IMR-90 (cell line): ENCODE data around the gene DAD1. TPM values are rescaled to one million over a fixed set of nuclear protein-coding genes. Genes with fewer than 3 reads are reported as not detected.
A peak's percentile ranks its signal among the peaks of the same experiment; 100 is the strongest.

Source experiments
- ATAC-seq: fragments of 200-7000 bp; cut with Tn5 transposase; 2 replicates; pipeline ENCODE4 v1.9.1; 2020; ENCODE audit warnings: low read depth, mild to moderate bottlenecking, moderate library complexity
- BruUV-seq: library from RNA; stranded (reverse); fragments of 400-500 nt; replicated peaks from 2 replicates; lab custom pipeline; 2021; lab: Mats Ljungman, UMichigan
- CTCF ChIA-PET: fragments of 300-600 bp; formaldehyde crosslinking; extraction: SDS; loops from one replicate; lab custom pipeline; 2021; ENCODE audit warnings: antibody characterized with exemption; lab: Yijun Ruan, JAX
- POLR2A ChIA-PET: fragments of 300-600 bp; sonication (Branson Sonifier 250); formaldehyde crosslinking; loops from one replicate; lab custom pipeline; 2022; ENCODE audit warnings: antibody characterized with exemption; ENCODE audit not compliant: unreplicated experiment; lab: Charles Lee
- DNase-seq: peaks from one replicate; pipeline ENCODE4 v3.0.0; 2013
- H2AFZ ChIP-seq: replicated peaks from 2 replicates; pipeline ENCODE3; 2013; ENCODE audit warnings: low read length, mild to moderate bottlenecking; ENCODE audit not compliant: poor library complexity
- H2AK5ac ChIP-seq: 2 replicates; pipeline ENCODE4 v1.6.1; 2013; ENCODE audit warnings: low read depth, low read length, inconsistent platforms
- H2AK9ac ChIP-seq: replicated peaks from 2 replicates; pipeline ENCODE3; 2013; ENCODE audit warnings: mild to moderate bottlenecking, low read depth, low read length, moderate library complexity; ENCODE audit not compliant: poor library complexity
- H2BK120ac ChIP-seq: 2 replicates; pipeline ENCODE4 v1.6.1; 2013; ENCODE audit warnings: low read depth, low read length, inconsistent platforms
- H2BK15ac ChIP-seq: 3 replicates; pipeline ENCODE4 v1.6.1; 2013; ENCODE audit warnings: low read depth, low read length, inconsistent platforms
- H2BK20ac ChIP-seq: 2 replicates; pipeline ENCODE4 v1.6.1; 2013; ENCODE audit warnings: low read depth, mild to moderate bottlenecking, inconsistent platforms, low read length, moderate library complexity
- H2BK5ac ChIP-seq: 2 replicates; pipeline ENCODE4 v1.6.1; 2013; ENCODE audit warnings: mild to moderate bottlenecking, low read depth, low read length, inconsistent platforms; ENCODE audit not compliant: poor library complexity, severe bottlenecking
- H3K14ac ChIP-seq: replicated peaks from 2 replicates; pipeline ENCODE4 v1.6.1; 2013; ENCODE audit warnings: low read depth, low read length, inconsistent platforms
- H3K18ac ChIP-seq: 2 replicates; pipeline ENCODE4 v1.6.1; 2013; ENCODE audit warnings: low read depth, low read length, control low read depth
- H3K23ac ChIP-seq: 2 replicates; pipeline ENCODE4 v1.6.1; 2013; ENCODE audit warnings: low read depth, low read length, inconsistent platforms
- H3K27ac ChIP-seq: 2 replicates; pipeline ENCODE4 v1.5.1; 2013; ENCODE audit warnings: mild to moderate bottlenecking, control low read depth, low read length; ENCODE audit not compliant: insufficient read depth
- H3K27me3 ChIP-seq: 2 replicates; pipeline ENCODE4 v1.6.1; 2013; ENCODE audit warnings: low read length; ENCODE audit not compliant: control insufficient read depth, insufficient read depth
- H3K36me3 ChIP-seq: 2 replicates; pipeline ENCODE4 v1.6.1; 2013; ENCODE audit warnings: low read length, mixed read lengths; ENCODE audit not compliant: control insufficient read depth, insufficient read depth
- H3K4ac ChIP-seq: 2 replicates; pipeline ENCODE4 v1.6.1; 2013; ENCODE audit warnings: low read depth, low read length, inconsistent platforms
- H3K4me1 ChIP-seq: 2 replicates; pipeline ENCODE4 v1.6.1; 2013; ENCODE audit warnings: low read length, mixed read lengths; ENCODE audit not compliant: control insufficient read depth, insufficient read depth
- H3K4me2 ChIP-seq: 2 replicates; pipeline ENCODE4 v1.6.1; 2013; ENCODE audit warnings: low read depth, mild to moderate bottlenecking, control low read depth, low read length, moderate library complexity
- H3K4me3 ChIP-seq: 2 replicates; pipeline ENCODE4 v1.5.1; 2013; ENCODE audit warnings: low read depth, mild to moderate bottlenecking, control low read depth, low read length, moderate library complexity; ENCODE audit not compliant: insufficient read depth
- H3K56ac ChIP-seq: 2 replicates; pipeline ENCODE4 v1.6.1; 2013; ENCODE audit warnings: low read length, inconsistent platforms; ENCODE audit not compliant: insufficient read depth; ENCODE audit errors: extremely low read depth
- H3K79me1 ChIP-seq, 2 experiments: 2 replicates each; pipeline ENCODE4 v1.6.1; 2013; ENCODE audit warnings: low read length in 2 of 2, inconsistent platforms in 1 of 2, low read depth in 1 of 2
- H3K9ac ChIP-seq: 2 replicates; pipeline ENCODE4 v1.6.1; 2013; ENCODE audit warnings: low read depth, low read length, control low read depth
- H3K9me1 ChIP-seq: 2 replicates; pipeline ENCODE4 v1.6.1; 2013; ENCODE audit warnings: low read length, inconsistent platforms; ENCODE audit not compliant: insufficient read depth
- H3K9me3 ChIP-seq: 2 replicates; pipeline ENCODE4 v1.6.1; 2013; ENCODE audit warnings: low read length; ENCODE audit not compliant: control insufficient read depth, insufficient read depth
- H4K20me1 ChIP-seq: 2 replicates; pipeline ENCODE4 v1.6.1; 2013; ENCODE audit warnings: low read length, inconsistent platforms; ENCODE audit not compliant: insufficient read depth
- H4K5ac ChIP-seq: 2 replicates; pipeline ENCODE4 v1.6.1; 2013; ENCODE audit warnings: mild to moderate bottlenecking, low read depth, low read length, control low read depth
- H4K8ac ChIP-seq, 2 experiments: 2 replicates each; pipeline ENCODE4 v1.6.1; 2013; ENCODE audit warnings: low read depth in 2 of 2, low read length in 2 of 2, control low read depth in 1 of 2, inconsistent platforms in 1 of 2
- H4K91ac ChIP-seq: 2 replicates; pipeline ENCODE4 v1.6.1; 2013; ENCODE audit warnings: low read depth, low read length, inconsistent platforms; ENCODE audit not compliant: insufficient read depth
- CEBPB ChIP-seq: IDR thresholded peaks from 2 replicates; pipeline ENCODE4 v1.6.1; 2012; ENCODE audit warnings: low read depth, low read length, improper control_type of control experiment
- CHD1 ChIP-seq: IDR thresholded peaks from 2 replicates; pipeline ENCODE4 v1.6.1; 2012; ENCODE audit warnings: low read depth, low read length, improper control_type of control experiment
- FOS ChIP-seq: fragments of 150-350 bp; IDR thresholded peaks from 2 replicates; pipeline ENCODE4 v1.6.1; 2016; ENCODE audit warnings: low read depth, low read length
- MAFK ChIP-seq: IDR thresholded peaks from 2 replicates; pipeline ENCODE4 v1.6.1; 2012; ENCODE audit warnings: low read depth, low read length, improper control_type of control experiment
- MAZ ChIP-seq: IDR thresholded peaks from 2 replicates; pipeline ENCODE4 v1.6.1; 2012; ENCODE audit warnings: low read depth, mild to moderate bottlenecking, low read length, improper control_type of control experiment, moderate library complexity, borderline replicate concordance
- MXI1 ChIP-seq: IDR thresholded peaks from 2 replicates; pipeline ENCODE4 v1.6.1; 2012; ENCODE audit warnings: low read depth, mild to moderate bottlenecking, low read length, moderate library complexity, borderline replicate concordance
- NFE2L2 ChIP-seq: fragments of 150-350 bp; IDR thresholded peaks from 2 replicates; pipeline ENCODE4 v1.6.1; 2016; ENCODE audit warnings: low read depth, mild to moderate bottlenecking, low read length
- POLR2A ChIP-seq: IDR thresholded peaks from 2 replicates; pipeline ENCODE4 v1.6.1; 2012; ENCODE audit warnings: mild to moderate bottlenecking, low read depth, low read length
- RAD21 ChIP-seq: IDR thresholded peaks from 2 replicates; pipeline ENCODE4 v1.6.1; 2012; ENCODE audit warnings: low read length, improper control_type of control experiment
- RFX5 ChIP-seq: IDR thresholded peaks from 2 replicates; pipeline ENCODE4 v1.8.0; 2012; ENCODE audit warnings: low read depth, mild to moderate bottlenecking, low read length, moderate library complexity
- WGBS, 2 experiments: methylation state at CpG; one replicate each; pipeline versions ENCODE4 v1.1.5 to v1.1.7; 2013; ENCODE audit warnings: missing lambda C conversion rate in 2 of 2; ENCODE audit not compliant: insufficient read length in 1 of 2; ENCODE audit errors: extremely low coverage in 2 of 2; 5-methylcytosine and 5-hydroxymethylcytosine counted together
- dilution Hi-C: fragments of 300-500 bp; cut with HindIII; formaldehyde crosslinking; loops from one replicate; pipeline ENCODE4 v1.14.3; 2018; ENCODE audit warnings: low sequenced_read_pairs; ENCODE audit not compliant: unreplicated experiment
- in situ Hi-C: fragments of 300-500 bp; cut with MboI; formaldehyde crosslinking; loops from 3 replicates; pipeline ENCODE4 v1.14.3; 2019; ENCODE audit warnings: low sequenced_read_pairs, inconsistent platforms, mixed read lengths
- intact Hi-C: fragments of 100-400 bp; cut with micrococcal nuclease; formaldehyde crosslinking; loops from 2 replicates; pipeline ENCODE4 v1.10.0; 2022
- polyA plus RNA-seq, 3 experiments: library from polyadenylated mRNA; depleted of rRNA; stranded (reverse); fragments of >200 nt; gene quantifications; 2 replicates each; pipeline ENCODE4 v1.2.3, GENCODE V29; 2012; ENCODE audit warnings: low replicate concordance in 1 of 3
- total RNA-seq: library from RNA; depleted of rRNA; stranded (reverse); fragments of >200 nt; gene quantifications from 2 replicates; pipeline ENCODE4 v1.2.3, GENCODE V29; 2012

Gene DAD1
- total and polyA plus RNA-seq, 2 of the 4 experiments (the other 2 are of a cell fraction): 396 to 496 TPM

DNA sequence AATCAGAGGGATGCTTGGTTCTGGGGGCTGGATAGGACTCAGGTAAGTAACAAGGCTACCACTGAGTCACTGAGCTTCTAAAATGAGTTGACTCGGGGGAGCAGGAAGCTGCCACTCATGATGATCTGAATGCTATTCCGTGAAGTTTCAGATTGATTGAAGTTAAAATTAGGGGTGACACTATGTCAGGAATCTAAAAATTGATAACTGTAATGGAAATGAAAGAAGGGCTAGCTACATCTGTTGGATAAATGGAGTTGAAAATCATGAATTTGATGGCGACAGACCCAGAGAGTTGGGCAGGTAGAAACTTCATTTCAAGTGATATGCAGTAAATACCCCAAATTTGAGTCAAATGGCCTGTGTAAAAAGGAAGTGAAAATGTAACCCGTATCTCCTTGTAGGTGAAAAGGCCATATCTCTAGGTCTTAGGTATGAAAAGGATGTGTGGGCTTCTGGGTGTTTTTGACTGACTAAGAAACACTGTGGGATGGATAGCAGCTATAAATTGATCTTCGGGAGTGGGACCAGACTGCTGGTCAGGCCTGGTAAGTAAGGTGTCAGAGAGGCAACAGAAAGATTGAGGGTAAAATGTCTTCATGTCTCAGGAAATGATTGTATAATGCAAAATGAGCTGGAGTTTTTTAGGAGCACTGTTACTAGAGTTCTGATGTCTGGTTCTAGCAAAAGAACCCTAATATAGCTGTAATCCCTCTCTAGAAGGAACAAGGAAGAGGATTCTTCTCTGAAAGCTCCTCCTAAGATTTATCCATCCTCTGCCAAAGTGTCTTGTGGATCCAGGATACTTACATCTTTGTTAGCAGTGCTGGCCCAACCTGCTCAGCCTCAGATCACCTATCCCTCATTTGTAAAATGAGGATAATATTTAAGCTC is 57.3 kb downstream of the DAD1 start:
- Histone ChIP-seq H3K18ac (peak overlapping the region; percentile 77), H2AFZ (no peak overlapping the region), H3K9me1 (peaks cover 4% of the 10 kb centered on the region; the same call in 1 of the 2 replicates), H3K9me3 (no peaks in the 10 kb centered on the region), H3K79me1 (no peaks in the 10 kb centered on the region), H2BK5ac (no peak overlapping the region), H2BK15ac (peak overlapping the region; percentile 87), H3K36me3 (no peaks in the 10 kb centered on the region), H4K8ac (peak overlapping the region in 1 of 2 experiments; percentile 83; a peak in 2 of 4 replicates), H3K4me1 (peaks cover under 1% of the 10 kb centered on the region), H4K5ac (no peak overlapping the region), H3K23ac (no peak overlapping the region), H3K4ac (peak overlapping the region; percentile 85), H2AK9ac (no peak overlapping the region), H3K9ac (no peak overlapping the region), H3K4me3 (no peak overlapping the region), H2BK20ac (peak overlapping the region; percentile 96; the same call in 1 of the 2 replicates), H3K27ac (no peak overlapping the region), H3K14ac (peak overlapping the region; percentile 97), H3K27me3 (no peaks in the 10 kb centered on the region), H3K4me2 (no peak overlapping the region), H4K20me1 (no peaks in the 10 kb centered on the region), H3K56ac (no peak overlapping the region), H2AK5ac (peak overlapping the region; percentile 87; the same call in 1 of the 2 replicates), H2BK120ac (peak overlapping the region; percentile 94), H4K91ac (peak overlapping the region; percentile 13; the same call in 1 of the 2 replicates)
- TF ChIP-seq RFX5 (no peak), NFE2L2 (no peak), RAD21 (no peak), MXI1 (no peak), FOS (no peak), MAFK (no peak), CEBPB (no peak), CHD1 (no peak), POLR2A (no peak), MAZ (no peak)
- WGBS, 2 experiments: 92% methylated on average over 4 of the region's 5 CpGs; no CpG with 5 or more reads in 1 of the 2 experiments
- intact Hi-C loops: loop anchor here (10.0 kb wide), 1 partner anchor 337 kb away; no protein-coding TSS in a partner anchor
- CTCF ChIA-PET: interaction anchor here (2.1 kb wide), 1 partner anchor 12 kb away, joined by 5 read pairs; no protein-coding TSS in a partner anchor
- DNase-seq (no peak), ATAC-seq (no peak)
- no TSS peak for BruUV-seq
- in situ Hi-C loops: loop anchor here (25.0 kb wide), 1 partner anchor 781 kb away; the partner anchor contains the start of genes BCL2L2, PABPN1 and PPP1R3E
- POLR2A ChIA-PET: no interaction called here
- dilution Hi-C loops: no loop called here
